ENCODE measurements around the gene OR4C3. TPM values are rescaled to one million over a fixed set of nuclear protein-coding genes. Genes with fewer than 3 reads are reported as not detected.
"Not testable (repeated sequence)": the region's sequence is repeated elsewhere in the genome, so short reads cannot be mapped to it uniquely, and the experiment has no call there.

OR4C3 gene
- total RNA-seq, 1 experiment from 2014 or later, result not detected

GRCh38 chr11:48346286-48346685 is 21.6 kb downstream of the OR4C3 start:
- H3K27ac Mint-ChIP-seq; H3K14ac ChIP-seq (ENCODE audit: insufficient read depth, low read length); H3K56ac ChIP-seq (ENCODE audit: insufficient read length, low read depth, low read length); H2BK20ac ChIP-seq (ENCODE audit: low read depth, low read length, poor library complexity, severe bottlenecking); DNase-seq; H4K8ac ChIP-seq (replicated peaks; ENCODE audit: insufficient read length, low read depth, low read length); H3K4me1 ChIP-seq (ENCODE audit: insufficient read depth, low read length); H2BK12ac ChIP-seq (ENCODE audit: insufficient read length, low read depth, low read length); H2BK5ac ChIP-seq (ENCODE audit: insufficient read length, low read length); H3K4me1 Mint-ChIP-seq; H3K4me2 ChIP-seq (ENCODE audit: insufficient read depth, insufficient read length, low read length); H2BK15ac ChIP-seq (ENCODE audit: low read depth, low read length); H3K4me3 Mint-ChIP-seq; H3K27me3 Mint-ChIP-seq (ENCODE audit: low read depth); H2AFZ ChIP-seq (ENCODE audit: low read length); H2BK120ac ChIP-seq (ENCODE audit: low read depth, low read length, poor library complexity, severe bottlenecking); H3T11ph ChIP-seq (ENCODE audit: low read length); H3K9ac ChIP-seq (ENCODE audit: extremely low read depth, insufficient read length, low read length); H2AK5ac ChIP-seq (ENCODE audit: insufficient read length, low read length); H3K79me2 ChIP-seq (ENCODE audit: insufficient read depth, low read length); H3K27me3 ChIP-seq (ENCODE audit: insufficient read depth, low read length); H3K18ac ChIP-seq (ENCODE audit: insufficient read length, low read depth, low read length); H3K27ac ChIP-seq (ENCODE audit: insufficient read length, low read depth, low read length); H4K20me1 ChIP-seq (ENCODE audit: control insufficient read depth, insufficient read depth, insufficient read length); H3K4ac ChIP-seq (ENCODE audit: low read depth, low read length); H3K23ac ChIP-seq (ENCODE audit: insufficient read length, low read depth, low read length); H4K5ac ChIP-seq (ENCODE audit: insufficient read length, low read depth, low read length); H3K23me2 ChIP-seq (ENCODE audit: insufficient read length, low read depth, low read length, poor library complexity, severe bottlenecking); H4K91ac ChIP-seq (ENCODE audit: insufficient read length, low read depth, low read length); H3K79me1 ChIP-seq (ENCODE audit: insufficient read depth, low read depth, low read length, poor library complexity, severe bottlenecking): not testable (repeated sequence)
- peaks cover 32% of the 10 kb centered on the region for H3K9me3 ChIP-seq (ENCODE audit: control insufficient read depth, low read depth, low read length)
- Mint-ChIP-seq H3K9me3 (peaks cover 82 to 87% of the 10 kb centered on the region in 2 experiments), H3K36me3 (ENCODE audit: insufficient read depth in 1 of 3, low read depth in 3 of 3) (peaks cover 6 to 18% (median 12%) of the 10 kb centered on the region in 3 experiments; a peak in 6 of 7 replicates)
- WGBS (ENCODE audit: extremely low coverage, insufficient read length, low lambda C conversion rate), result no CpG with 5 or more reads among the region's 5 CpGs

All from H9 (cell line).